Measurements from ENCODE around the gene LRIG3.
"Not testable (repeated sequence)": the region's sequence is repeated elsewhere in the genome, so short reads cannot be mapped to it uniquely, and the experiment has no call there.

Gene LRIG3

GRCh38 chr12:58931518-58931917 is 11.2 kb upstream of the LRIG3 start:
- no peak for DNase-seq

GRCh38 chr12:58930770-58931324 is 10.5 kb upstream of the LRIG3 start:
- no peak for DNase-seq

GRCh38 chr12:58927120-58927519 is 6.8 kb upstream of the LRIG3 start:
- DNase-seq, result no peak

GRCh38 chr12:58926586-58926985 is 6.3 kb upstream of the LRIG3 start:
- no peak for DNase-seq

- no peak for DNase-seq
These were observed 5.4 kb upstream of the LRIG3 start for GRCh38 chr12:58925751-58926150.

GRCh38 chr12:58925111-58925611 is 4.9 kb upstream of the LRIG3 start:
- no peak for DNase-seq

GRCh38 chr12:58924652-58925051 is 4.3 kb upstream of the LRIG3 start:
- no peak for DNase-seq

GRCh38 chr12:58923781-58924180 is 3.5 kb upstream of the LRIG3 start:
- DNase-seq, result no peak

- peak; percentile 70 for DNase-seq
These were observed 2.5 kb upstream of the LRIG3 start for GRCh38 chr12:58922849-58923248.

GRCh38 chr12:58920961-58921861 is 907 bp upstream of the LRIG3 start:
- no peak for DNase-seq

- peak; percentile 60 for DNase-seq
These were observed 838 bp downstream of the LRIG3 start for GRCh38 chr12:58919231-58920101.

- peak; percentile 19 for DNase-seq
These were observed 1.8 kb downstream of the LRIG3 start for GRCh38 chr12:58918469-58918844.

GRCh38 chr12:58917699-58918468 is 2.4 kb downstream of the LRIG3 start:
- peak; percentile 23 for DNase-seq

GRCh38 chr12:58916921-58917511 is 3.3 kb downstream of the LRIG3 start:
- DNase-seq, result peak; percentile 43

- no peak for DNase-seq
These were observed 4.1 kb downstream of the LRIG3 start for GRCh38 chr12:58916161-58916621.

- DNase-seq, result peak; percentile 59
These were observed 4.7 kb downstream of the LRIG3 start for GRCh38 chr12:58915634-58916033.

GRCh38 chr12:58915037-58915436 is 5.3 kb downstream of the LRIG3 start:
- no peak for DNase-seq

- DNase-seq, result no peak
These were observed 5.8 kb downstream of the LRIG3 start for GRCh38 chr12:58914457-58914856.

- DNase-seq, result no peak
These were observed 12.9 kb downstream of the LRIG3 start for GRCh38 chr12:58907391-58907790.

GRCh38 chr12:58906917-58907316 is 13.4 kb downstream of the LRIG3 start:
- no peak for DNase-seq

GRCh38 chr12:58905422-58905821 is 14.9 kb downstream of the LRIG3 start:
- DNase-seq, result no peak

GRCh38 chr12:58902726-58903125 is 17.6 kb downstream of the LRIG3 start:
- DNase-seq, result not testable (repeated sequence)

All from EL (cell line).